HCT116 (cell line): Measurements from ENCODE around the gene TMEM184A. TPM values are rescaled to one million over a fixed set of nuclear protein-coding genes. Genes with fewer than 3 reads are reported as not detected.

ENCODE experiments used
- ATAC-seq: fragments of 200-7000 bp; cut with Tn5 transposase; 2 replicates; pipeline ENCODE4 v1.9.1; 2020; ENCODE audit warnings: mild to moderate bottlenecking, moderate library complexity
- BruUV-seq: library from RNA; stranded (reverse); fragments of 400-500 nt; replicated peaks from 2 replicates; lab custom pipeline; 2021; lab: Mats Ljungman, UMichigan
- CTCF ChIA-PET: fragments of 300-600 bp; sonication (Branson Sonifier 250); formaldehyde crosslinking; loops from one replicate; lab custom pipeline; 2021; ENCODE audit warnings: antibody characterized with exemption; lab: Charles Lee
- POLR2A ChIA-PET: fragments of 300-600, 350-600 bp; sonication (Branson Sonifier 250); formaldehyde crosslinking; loops from one replicate; lab custom pipeline; 2021; ENCODE audit warnings: antibody characterized with exemption; lab: Charles Lee
- RAD21 ChIA-PET, 2 experiments: fragments of 300-600 bp; sonication (Branson Sonifier 250); formaldehyde crosslinking; loops; one replicate each; lab custom pipeline; 2023; ENCODE audit warnings: low total read pairs in 2 of 2; ENCODE audit not compliant: uncharacterized antibody in 2 of 2, unreplicated experiment in 2 of 2, low non-redundant PET in 1 of 2; lab: Charles Lee
- DNase-seq: peaks from one replicate; pipeline ENCODE4 v3.0.0-alpha.2; 2010; ENCODE audit warnings: low read depth, low spot score
- H2AFZ ChIP-seq: fragments of 200-600 bp; shearing (Covaris generic), sonication (generic); 2 replicates; pipeline ENCODE4 v1.6.1; 2017; ENCODE audit warnings: low read depth, mixed run types, mixed read lengths, antibody characterized with exemption, low read length; ENCODE audit not compliant: poor library complexity, severe bottlenecking
- H3K27ac ChIP-seq: 2 replicates; pipeline ENCODE4 v1.5.1; 2012; ENCODE audit warnings: low read depth, low read length
- H3K27me3 ChIP-seq: fragments of 200-600 bp; sonication (generic); 2 replicates; pipeline ENCODE4 v1.6.1; 2016; ENCODE audit warnings: mixed run types, low read length, mixed read lengths; ENCODE audit not compliant: insufficient read depth
- H3K36me3 ChIP-seq, 2 experiments: fragments of 200-500 bp in 1 of 2; fragments of 200-600 bp in 1 of 2; sonication (Bioruptor generic) in 1 of 2; sonication (generic) in 1 of 2; 2 replicates each; pipeline versions ENCODE4 v1.5.1 to v1.6.1; 2014 to 2016; ENCODE audit warnings: low read length in 2 of 2, inconsistent platforms in 1 of 2, mixed read lengths in 1 of 2, mixed run types in 1 of 2; ENCODE audit not compliant: insufficient read depth in 2 of 2, control insufficient read depth in 1 of 2
- H3K4me1 ChIP-seq, 2 experiments: fragments of 200-600 bp in 1 of 2; sonication (generic) in 1 of 2; 2 replicates each; pipeline versions ENCODE4 v1.5.1 to v1.6.1; 2012 to 2017; ENCODE audit warnings: low read length in 2 of 2, inconsistent platforms in 1 of 2, mild to moderate bottlenecking in 1 of 2, mixed read lengths in 1 of 2, mixed run types in 1 of 2, moderate library complexity in 1 of 2; ENCODE audit not compliant: insufficient read depth in 2 of 2, control insufficient read depth in 1 of 2
- H3K4me2 ChIP-seq: fragments of 200-600 bp; sonication (generic); 2 replicates; pipeline ENCODE4 v1.6.1; 2017; ENCODE audit warnings: mixed run types, low read length, mixed read lengths
- H3K4me3 ChIP-seq, 2 experiments: fragments of 200-600 bp in 1 of 2; sonication (generic) in 1 of 2; replicated peaks in 1 of 2; 2 replicates each; pipeline ENCODE4 v1.5.1; 2011 to 2016; ENCODE audit warnings: low read length in 2 of 2, control low read depth in 1 of 2, low read depth in 1 of 2, mild to moderate bottlenecking in 1 of 2, mixed read lengths in 1 of 2, mixed run types in 1 of 2
- H3K79me2 ChIP-seq: fragments of 200-600 bp; sonication (generic); 2 replicates; pipeline ENCODE4 v1.6.1; 2017; ENCODE audit warnings: mild to moderate bottlenecking, mixed run types, low read length, moderate library complexity, mixed read lengths; ENCODE audit not compliant: insufficient read depth
- H3K9ac ChIP-seq: fragments of 200-600 bp; sonication (generic); 2 replicates; pipeline ENCODE4 v1.6.1; 2016; ENCODE audit warnings: low read length, mixed read lengths
- H3K9me2 ChIP-seq: fragments of 200-600 bp; sonication (generic), shearing (Covaris generic); 2 replicates; pipeline ENCODE4 v1.6.1; 2017; ENCODE audit warnings: mixed run types, mild to moderate bottlenecking, moderate library complexity; ENCODE audit not compliant: insufficient read depth
- H3K9me3 ChIP-seq, 2 experiments: fragments of 200-500 bp in 1 of 2; fragments of 200-600 bp in 1 of 2; sonication (Bioruptor generic) in 1 of 2; sonication (generic) in 1 of 2; 2 replicates each; pipeline ENCODE4 v1.6.1; 2014 to 2017; ENCODE audit warnings: low read length in 2 of 2, mixed read lengths in 2 of 2, inconsistent platforms in 1 of 2, low read depth in 1 of 2, mild to moderate bottlenecking in 1 of 2, mixed run types in 1 of 2, moderate library complexity in 1 of 2; ENCODE audit not compliant: control insufficient read depth in 1 of 2, insufficient read depth in 1 of 2
- H4K20me1 ChIP-seq: fragments of 200-600 bp; sonication (generic), shearing (Covaris generic); 2 replicates; pipeline ENCODE4 v1.6.1; 2017; ENCODE audit warnings: mixed run types, mild to moderate bottlenecking, moderate library complexity; ENCODE audit not compliant: insufficient read depth
- ATF3 ChIP-seq: IDR thresholded peaks from 2 replicates; pipeline ENCODE4 v1.6.1; 2012
- CEBPB ChIP-seq: IDR thresholded peaks from 2 replicates; pipeline ENCODE4 v1.6.1; 2012; ENCODE audit warnings: low read depth
- ELF1 ChIP-seq: IDR thresholded peaks from 2 replicates; pipeline ENCODE4 v1.6.1; 2012; ENCODE audit warnings: low read depth, borderline replicate concordance
- EZH2 ChIP-seq: fragments of 200-600 bp; sonication (generic); IDR thresholded peaks from 2 replicates; pipeline ENCODE4 v1.6.1; 2017; ENCODE audit warnings: antibody characterized with exemption, mixed run types
- FOSL1 ChIP-seq: IDR thresholded peaks from 2 replicates; pipeline ENCODE4 v1.6.1; 2012; ENCODE audit warnings: low read depth
- JUND ChIP-seq: IDR thresholded peaks from 2 replicates; pipeline ENCODE4 v1.6.1; 2012
- POLR2A ChIP-seq: IDR thresholded peaks from 2 replicates; pipeline ENCODE4 v1.7.0; 2011; ENCODE audit warnings: borderline replicate concordance; ENCODE audit not compliant: insufficient read depth, insufficient read length; ENCODE audit errors: extremely low read depth
- REST ChIP-seq: IDR thresholded peaks from 2 replicates; pipeline ENCODE4 v1.6.1; 2012; ENCODE audit warnings: low read depth
- SIN3A ChIP-seq: IDR thresholded peaks from 2 replicates; pipeline ENCODE4 v1.6.1; 2012; ENCODE audit warnings: low read depth
- SP1 ChIP-seq: IDR thresholded peaks from 2 replicates; pipeline ENCODE4 v1.6.1; 2012; ENCODE audit warnings: low read depth
- SRF ChIP-seq: IDR thresholded peaks from 2 replicates; pipeline ENCODE4 v1.6.1; 2012; ENCODE audit warnings: low read depth
- ZBTB33 ChIP-seq: IDR thresholded peaks from 2 replicates; pipeline ENCODE4 v1.6.1; 2011; ENCODE audit warnings: mild to moderate bottlenecking, low read length, moderate library complexity; ENCODE audit not compliant: insufficient replicate concordance; ENCODE audit errors: extremely low read depth
- ZFX ChIP-seq: fragments of 450-650 bp; IDR thresholded peaks from 2 replicates; pipeline ENCODE4 v1.6.1; 2017
- ZNF274 ChIP-seq: fragments of 200-500 bp; sonication (Bioruptor generic); IDR thresholded peaks from 2 replicates; pipeline ENCODE4 v1.6.1; 2014; ENCODE audit warnings: mild to moderate bottlenecking, low read depth, low read length, inconsistent platforms
- intact Hi-C: fragments of 100-400 bp; cut with micrococcal nuclease; formaldehyde crosslinking; loops from 2 replicates; pipeline ENCODE4 v1.10.0; 2022
- total RNA-seq: library from RNA; stranded (reverse); gene quantifications from one replicate; pipeline ENCODE4 v1.2.1, GENCODE V29; 2021; ENCODE audit not compliant: unreplicated experiment

TMEM184A gene
- total RNA-seq, 1 experiment from 2014 or later, result 34.8 TPM

GRCh38 chr7:1494866-1495563 lies 61.0 kb downstream of the TMEM184A start:
- H3K4me1 ChIP-seq, result no peaks in the 10 kb centered on the region
- no peaks in the 10 kb centered on the region for H4K20me1 ChIP-seq
- ATAC-seq, result no peak
- no peak for DNase-seq
- no peak overlapping the region for H3K4me3 ChIP-seq
- ChIA-PET RAD21 (no interaction called here), POLR2A (no interaction called here), CTCF (no interaction called here)
- no peak overlapping the region for H3K27ac ChIP-seq
- BruUV-seq, result no TSS peak
- H3K36me3 ChIP-seq, result peaks cover 15 to 19% of the 10 kb centered on the region in 2 experiments; a peak in 3 of 4 replicates
- no peak overlapping the region for H3K4me2 ChIP-seq
- H3K27me3 ChIP-seq, result no peaks in the 10 kb centered on the region
- intact Hi-C loops, result no loop called here
- H2AFZ ChIP-seq, result no peak overlapping the region
- H3K9ac ChIP-seq, result no peak overlapping the region
- TF ChIP-seq EZH2 (no peak), CEBPB (no peak), POLR2A (no peak), REST (no peak), SIN3A (no peak), FOSL1 (no peak), ELF1 (no peak), ZFX (no peak), ZBTB33 (no peak), SP1 (no peak), ATF3 (no peak), ZNF274 (no peak), SRF (no peak), JUND (no peak)
- H3K9me3 ChIP-seq, result no peaks in the 10 kb centered on the region
- H3K9me2 ChIP-seq, result no peaks in the 10 kb centered on the region
- no peaks in the 10 kb centered on the region; the same call in 1 of the 2 replicates for H3K79me2 ChIP-seq
